Natural killer cell treated with Interleukin-12 subunit alpha and Interleukin-12 subunit beta and Interleukin-15 and Interleukin-18, amount 100 ng/mL, for 72 hours (primary cell): ENCODE measurements around the gene ODF2. TPM values are rescaled to one million over a fixed set of nuclear protein-coding genes. Genes with fewer than 3 reads are reported as not detected.
"Not testable (repeated sequence)": the region's sequence is repeated elsewhere in the genome, so short reads cannot be mapped to it uniquely, and the experiment has no call there.

Source experiments
- ATAC-seq, 2 donors: fragments of 150-1000 bp; cut with Tn5 transposase in 1 of 2; sonication (Bioruptor Pico), chemical (Tn5 transposase) in 1 of 2; 2 replicates each; pipeline ENCODE4 v1.10.0; 2021
- DNase-seq: peaks from one replicate; pipeline ENCODE4 v3.0.0; 2022; ENCODE audit warnings: low spot score
- H3K27ac Mint-ChIP-seq, 2 donors: 1 replicate in 1 of 2; 2 replicates in 1 of 2; pipeline ENCODE4 v1.8.0; 2022; ENCODE audit warnings: mixed read lengths in 2 of 2, mild to moderate bottlenecking in 1 of 2, moderate library complexity in 1 of 2
- H3K27me3 Mint-ChIP-seq, 2 donors: 1 replicate in 1 of 2; 2 replicates in 1 of 2; pipeline ENCODE4 v1.8.0; 2022; ENCODE audit warnings: mixed read lengths in 2 of 2
- H3K36me3 Mint-ChIP-seq: one replicate; pipeline ENCODE4 v1.8.0; 2022; ENCODE audit warnings: mixed read lengths
- H3K4me1 Mint-ChIP-seq, 2 donors: 1 replicate in 1 of 2; 2 replicates in 1 of 2; pipeline ENCODE4 v1.8.0; 2022; ENCODE audit warnings: low read depth in 2 of 2, mixed read lengths in 2 of 2, mild to moderate bottlenecking in 1 of 2
- H3K4me3 Mint-ChIP-seq: one replicate; pipeline ENCODE4 v1.8.0; 2022; ENCODE audit warnings: mixed read lengths
- H3K9me3 Mint-ChIP-seq: 2 replicates; pipeline ENCODE4 v1.8.0; 2022; ENCODE audit warnings: mixed read lengths
- total RNA-seq, 2 donors: library from RNA; stranded (reverse); gene quantifications; one replicate each; pipeline ENCODE4 v1.2.3, GENCODE V29; 2022

Gene ODF2
- total RNA-seq, 2 donors from 2014 or later = 55.4 to 95.2 TPM

DNA sequence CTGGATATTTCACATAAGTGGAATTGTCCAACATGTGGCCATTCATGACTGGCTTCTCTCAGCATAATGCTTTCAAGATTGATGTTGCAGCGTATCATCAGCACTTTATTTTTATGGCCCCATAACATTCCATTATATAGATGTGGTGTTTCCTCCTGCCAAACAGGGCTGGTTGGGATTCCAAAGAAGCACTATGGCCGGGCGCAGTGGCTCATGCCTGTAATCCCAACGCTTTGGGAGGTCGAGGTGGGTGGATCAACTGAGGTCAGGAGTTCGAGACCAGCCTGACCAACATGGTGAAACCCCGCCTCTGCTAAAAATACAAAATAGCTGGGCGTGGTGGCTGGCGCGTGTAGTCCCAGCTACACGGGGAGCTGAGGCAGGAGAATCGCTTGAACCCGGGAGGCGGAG lies 47.6 kb downstream of the ODF2 start:
- H3K27ac Mint-ChIP-seq = peak overlapping the region in 1 of 2 donors; percentile 98
- not testable (repeated sequence) for H3K9me3 Mint-ChIP-seq, ATAC-seq, DNase-seq, H3K27me3 Mint-ChIP-seq
- H3K4me3 Mint-ChIP-seq = peak overlapping the region; percentile 99
- H3K36me3 Mint-ChIP-seq = peaks cover 18% of the 10 kb centered on the region
- H3K4me1 Mint-ChIP-seq = peaks cover 18 to 25% of the 10 kb centered on the region in 2 donors

- Mint-ChIP-seq H3K36me3 (peaks cover 18% of the 10 kb centered on the region), H3K4me3 (peak overlapping the region; percentile 99), H3K27ac (peak overlapping the region in 1 of 2 donors; percentile 98), H3K9me3 (no peaks in the 10 kb centered on the region), H3K4me1 (peaks cover 22 to 29% of the 10 kb centered on the region in 2 donors), H3K27me3 (no peaks in the 10 kb centered on the region)
- DNase-seq = no peak
- ATAC-seq = no peak
Measured at GRCh38 chr9:128503870-128504269, 48.1 kb downstream of the ODF2 start.

DNA sequence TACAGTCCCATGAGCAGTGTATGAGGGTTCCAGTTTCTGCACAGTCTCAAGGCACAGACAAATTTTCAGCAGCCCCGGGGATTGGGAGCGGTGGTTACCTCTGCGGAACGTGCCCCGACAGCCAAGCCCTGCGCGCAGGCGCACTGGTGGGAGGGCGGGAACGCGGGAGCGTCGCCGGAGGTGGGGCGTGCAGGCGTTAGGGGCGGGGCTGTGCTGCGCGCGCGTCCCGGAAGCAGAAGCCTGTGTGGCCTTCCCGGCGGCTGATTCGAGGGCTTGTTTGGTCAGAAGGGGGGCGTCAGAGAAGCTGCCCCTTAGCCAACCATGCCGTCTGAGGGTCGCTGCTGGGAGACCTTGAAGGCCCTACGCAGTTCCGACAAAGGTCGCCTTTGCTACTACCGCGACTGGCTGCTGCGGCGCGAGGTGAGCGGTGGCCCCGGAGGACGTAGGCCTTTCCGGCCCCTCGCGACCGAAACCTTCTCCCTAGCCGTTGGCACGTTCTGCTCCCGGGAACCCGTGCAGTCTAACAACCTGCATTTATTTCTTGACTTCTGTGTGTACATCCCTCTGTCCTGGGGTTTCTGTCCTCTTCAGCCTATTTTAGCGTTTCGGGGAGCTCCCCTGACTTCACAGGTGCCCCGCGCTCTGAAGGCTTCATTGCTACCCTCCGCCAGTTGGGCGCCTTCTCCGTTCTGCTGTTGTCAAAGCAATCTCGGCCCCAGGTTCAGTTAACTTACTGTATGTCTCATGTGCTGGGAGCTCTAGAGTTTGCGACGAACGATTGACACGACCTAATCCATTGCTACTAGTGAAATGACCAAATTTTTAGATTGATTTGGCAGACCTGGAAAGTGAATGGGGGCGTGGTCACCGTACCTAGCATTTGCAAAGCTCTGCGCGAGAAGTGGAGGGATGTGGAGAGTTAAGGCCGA lies 48.9 kb downstream of the ODF2 start, which contains the start of gene GLE1:
TSS of gene GLE1 (plus strand) at position 235 of the 929 bp plus-strand sequence. CDS start at position 322, 87 bp downstream.
- Mint-ChIP-seq H3K9me3 (no peaks in the 10 kb centered on the region), H3K27me3 (no peaks in the 10 kb centered on the region), H3K4me1 (peaks cover 22 to 36% of the 10 kb centered on the region in 2 donors), H3K4me3 (peak within 1 kb of the TSS; percentile 99), H3K36me3 (peaks cover 16% of the 10 kb centered on the region), H3K27ac (peak within 1 kb of the TSS; percentile 93 to 98)
- peak; percentile 98 to 99 for ATAC-seq
- DNase-seq = peak; percentile 97

GRCh38 chr9:128505414-128505765 lies 49.6 kb downstream of the ODF2 start:
- H3K9me3 Mint-ChIP-seq = no peaks in the 10 kb centered on the region
- DNase-seq = no peak
- H3K4me3 Mint-ChIP-seq = peak overlapping the region; percentile 99
- H3K27ac Mint-ChIP-seq = peak overlapping the region; percentile 93 to 98
- ATAC-seq = no peak
- peaks cover 10% of the 10 kb centered on the region for H3K36me3 Mint-ChIP-seq
- H3K4me1 Mint-ChIP-seq = peaks cover 18 to 36% of the 10 kb centered on the region in 2 donors
- H3K27me3 Mint-ChIP-seq = no peaks in the 10 kb centered on the region

DNA sequence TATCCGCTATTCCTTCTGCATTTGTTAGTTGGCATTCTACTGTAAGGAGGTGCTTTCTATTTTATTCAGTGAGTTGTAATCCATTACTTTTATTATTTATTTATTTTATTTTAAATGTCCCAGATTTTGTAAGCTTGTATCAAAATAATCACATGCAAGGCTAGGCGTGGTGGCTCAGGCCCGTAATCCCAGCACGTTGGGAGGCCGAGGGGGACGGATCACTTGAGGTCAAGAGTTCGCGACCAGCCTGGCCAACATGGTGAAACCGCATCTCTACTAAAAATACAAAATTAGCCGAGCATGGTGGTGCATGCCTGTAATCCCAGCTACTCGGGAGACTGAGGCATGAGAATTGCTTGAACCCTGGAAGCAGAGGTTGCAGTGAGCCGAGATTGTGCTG lies 50.1 kb downstream of the ODF2 start:
- H3K36me3 Mint-ChIP-seq, ATAC-seq, DNase-seq, H3K9me3 Mint-ChIP-seq, H3K27me3 Mint-ChIP-seq: not testable (repeated sequence)
- H3K27ac Mint-ChIP-seq = peak overlapping the region; percentile 93 to 98
- H3K4me1 Mint-ChIP-seq = peaks cover 18 to 36% of the 10 kb centered on the region in 2 donors
- H3K4me3 Mint-ChIP-seq = peak overlapping the region; percentile 99

GRCh38 chr9:128512820-128513219 lies 57.0 kb downstream of the ODF2 start:
- H3K4me3 Mint-ChIP-seq = no peak overlapping the region
- H3K9me3 Mint-ChIP-seq = no peaks in the 10 kb centered on the region
- H3K27me3 Mint-ChIP-seq = no peaks in the 10 kb centered on the region
- no peak for DNase-seq
- H3K36me3 Mint-ChIP-seq = peaks cover 8% of the 10 kb centered on the region
- H3K4me1 Mint-ChIP-seq = peaks cover 11 to 25% of the 10 kb centered on the region in 2 donors
- ATAC-seq = no peak
- H3K27ac Mint-ChIP-seq = peak overlapping the region in 1 of 2 donors; percentile 51

GRCh38 chr9:128521956-128522355 lies 66.2 kb downstream of the ODF2 start:
- Mint-ChIP-seq H3K27ac (no peak overlapping the region), H3K36me3 (peaks cover 26% of the 10 kb centered on the region), H3K9me3 (no peaks in the 10 kb centered on the region), H3K4me1 (peaks cover 0 to 5% of the 10 kb centered on the region in 2 donors), H3K4me3 (no peak overlapping the region), H3K27me3 (no peaks in the 10 kb centered on the region)
- ATAC-seq (no peak), DNase-seq (no peak)

GRCh38 chr9:128523199-128523925 lies 67.6 kb downstream of the ODF2 start:
- Mint-ChIP-seq H3K9me3 (no peaks in the 10 kb centered on the region), H3K27ac (no peak overlapping the region), H3K4me1 (no peaks in the 10 kb centered on the region), H3K4me3 (no peak overlapping the region), H3K36me3 (peaks cover 15% of the 10 kb centered on the region), H3K27me3 (no peaks in the 10 kb centered on the region)
- no peak for DNase-seq
- no peak for ATAC-seq

DNA sequence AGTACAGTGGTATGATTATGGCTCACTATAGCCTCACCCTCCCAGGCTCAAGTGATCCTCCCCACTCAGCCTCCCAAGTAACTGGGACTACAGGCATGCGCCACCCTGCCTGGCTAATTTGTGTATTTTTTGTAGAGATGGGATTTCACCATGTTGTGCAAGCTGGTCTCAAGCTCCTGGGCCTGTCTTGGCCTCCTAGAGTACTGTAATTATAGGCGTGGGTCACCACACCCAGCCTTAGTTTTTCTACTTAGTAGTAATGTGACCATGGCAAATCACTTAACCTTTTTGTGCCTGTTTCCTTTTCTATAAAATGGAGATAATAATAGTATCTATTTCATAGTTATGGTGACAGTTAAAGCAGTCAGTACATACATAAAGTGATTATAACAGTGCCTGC lies 70.9 kb downstream of the ODF2 start:
- no peak for DNase-seq
- Mint-ChIP-seq H3K27ac (no peak overlapping the region), H3K9me3 (no peaks in the 10 kb centered on the region), H3K4me1 (no peaks in the 10 kb centered on the region), H3K36me3 (peaks cover 24% of the 10 kb centered on the region), H3K27me3 (no peaks in the 10 kb centered on the region), H3K4me3 (no peak overlapping the region)
- ATAC-seq = no peak

- Mint-ChIP-seq H3K9me3 (no peaks in the 10 kb centered on the region), H3K4me1 (no peaks in the 10 kb centered on the region), H3K4me3 (no peak overlapping the region), H3K27ac (no peak overlapping the region), H3K27me3 (no peaks in the 10 kb centered on the region), H3K36me3 (peaks cover 18% of the 10 kb centered on the region)
- ATAC-seq = no peak
- no peak for DNase-seq
Measured at GRCh38 chr9:128528445-128529160, 72.8 kb downstream of the ODF2 start.

- DNase-seq (no peak), ATAC-seq (no peak)
- H3K9me3 Mint-ChIP-seq = no peaks in the 10 kb centered on the region
- H3K36me3 Mint-ChIP-seq = peaks cover 18% of the 10 kb centered on the region
- H3K27me3 Mint-ChIP-seq = no peaks in the 10 kb centered on the region
- H3K4me3 Mint-ChIP-seq = no peak overlapping the region
- H3K4me1 Mint-ChIP-seq = no peaks in the 10 kb centered on the region
- no peak overlapping the region for H3K27ac Mint-ChIP-seq
Measured at GRCh38 chr9:128529191-128529590, 73.4 kb downstream of the ODF2 start.

GRCh38 chr9:128532581-128532980 lies 76.8 kb downstream of the ODF2 start:
- no peak for ATAC-seq
- Mint-ChIP-seq H3K27me3 (no peaks in the 10 kb centered on the region), H3K9me3 (no peaks in the 10 kb centered on the region), H3K27ac (no peak overlapping the region), H3K36me3 (peaks cover 18% of the 10 kb centered on the region), H3K4me1 (no peaks in the 10 kb centered on the region), H3K4me3 (no peak overlapping the region)
- DNase-seq = no peak

DNA sequence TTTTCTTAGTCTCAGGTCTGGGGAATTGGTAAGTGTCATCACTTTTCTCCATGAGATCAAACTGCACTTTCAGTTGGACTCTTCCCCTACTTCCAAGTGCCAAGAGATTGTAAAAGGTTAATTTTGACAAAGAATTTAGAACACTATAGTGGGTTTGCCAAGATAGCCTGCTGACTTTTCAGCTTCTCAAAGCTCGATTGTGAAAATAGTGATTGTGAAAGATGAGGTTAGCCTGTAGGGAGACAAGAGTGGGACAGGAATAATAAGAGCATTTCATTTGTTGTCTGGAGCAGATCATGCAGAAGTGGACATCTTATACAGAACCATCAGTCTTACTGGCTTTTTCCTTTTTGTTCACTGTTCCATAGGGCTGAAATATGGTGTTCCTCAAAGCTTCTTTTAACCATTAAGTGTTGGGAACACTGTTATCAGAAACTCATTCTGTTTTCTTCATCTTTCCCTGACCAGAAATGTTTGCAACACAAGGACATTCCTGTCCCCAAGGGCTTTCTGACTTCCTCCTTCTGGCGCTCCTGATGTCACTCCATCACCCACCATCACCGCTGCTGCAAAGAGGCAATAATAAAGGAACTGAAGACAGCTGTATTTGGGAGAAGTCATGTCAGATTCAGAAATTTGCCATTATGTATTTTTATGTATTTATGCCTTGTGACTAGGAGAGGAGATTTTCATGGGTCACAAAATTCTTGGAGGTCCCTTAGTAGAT lies 85.0 kb downstream of the ODF2 start:
- peak overlapping the region in 1 of 2 donors; percentile 12 for H3K27ac Mint-ChIP-seq
- ATAC-seq = no peak

More for the DNA sequence above, 85.0 kb downstream of the ODF2 start:
- no peak for DNase-seq
- Mint-ChIP-seq H3K9me3 (no peaks in the 10 kb centered on the region), H3K36me3 (peaks cover 31% of the 10 kb centered on the region), H3K27me3 (no peaks in the 10 kb centered on the region), H3K4me3 (no peak overlapping the region), H3K4me1 (peaks cover 8 to 10% of the 10 kb centered on the region in 2 donors)
